ENCODE results near the gene ZNF385B.
"Not testable (repeated sequence)": the region's sequence is repeated elsewhere in the genome, so short reads cannot be mapped to it uniquely, and the experiment has no call there.

Gene ZNF385B

DNA sequence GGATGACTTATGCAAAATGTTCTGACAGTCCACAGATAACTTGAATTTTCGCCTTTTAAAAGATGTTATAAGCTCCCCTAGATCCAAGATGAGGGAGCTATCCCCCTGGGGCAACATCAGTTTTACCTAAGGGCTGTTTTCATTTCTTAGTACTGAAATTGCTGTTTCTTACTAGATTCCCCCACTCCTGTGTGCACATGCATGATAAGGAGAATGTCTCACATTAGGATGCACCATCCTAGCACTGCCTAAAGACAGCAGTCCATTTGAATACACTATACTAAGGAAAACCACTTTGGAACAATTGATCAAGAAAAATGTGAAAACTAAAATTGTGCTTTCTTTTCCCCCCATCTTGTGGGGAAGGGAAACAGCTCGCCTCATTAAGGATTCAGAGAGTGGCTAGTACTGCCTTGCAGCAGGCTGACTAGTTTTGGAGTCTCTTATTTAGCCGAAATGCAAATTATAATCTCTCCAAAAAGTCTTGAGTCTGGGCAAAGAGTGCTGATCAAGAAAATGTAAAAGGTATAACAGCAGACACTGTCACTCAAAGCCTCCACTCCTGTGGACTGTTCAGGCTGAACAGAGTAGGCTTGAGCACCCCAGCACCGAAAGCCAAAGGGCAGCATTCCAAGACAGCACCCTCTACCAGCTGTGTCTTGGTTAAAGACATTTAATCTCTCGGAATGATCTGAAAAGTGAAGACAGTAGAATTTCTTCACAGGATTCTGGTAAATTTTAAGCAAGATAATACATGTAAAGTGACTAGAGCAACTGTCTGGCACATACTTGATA is 65.0 kb downstream of the ZNF385B start:
- DNase-seq, result no peak

DNA sequence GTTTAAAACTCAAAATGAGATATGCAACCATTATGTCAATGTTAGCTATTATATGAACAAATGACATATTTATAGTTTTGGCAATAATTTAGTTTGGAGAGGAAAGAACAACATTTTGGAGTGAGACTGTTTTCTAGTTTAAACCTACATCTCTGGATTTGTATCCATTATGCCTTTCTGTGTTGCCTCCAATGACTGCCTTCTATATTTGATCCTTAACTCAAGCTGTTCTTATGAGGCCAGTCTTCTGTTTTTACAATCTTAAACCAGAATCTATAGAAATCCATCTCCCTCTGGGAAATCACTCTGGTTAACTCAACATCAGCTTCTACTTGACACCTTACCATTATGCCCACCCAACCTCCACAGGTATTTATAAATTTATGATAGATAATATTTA is 67.5 kb downstream of the ZNF385B start:
- DNase-seq, result no peak

DNA sequence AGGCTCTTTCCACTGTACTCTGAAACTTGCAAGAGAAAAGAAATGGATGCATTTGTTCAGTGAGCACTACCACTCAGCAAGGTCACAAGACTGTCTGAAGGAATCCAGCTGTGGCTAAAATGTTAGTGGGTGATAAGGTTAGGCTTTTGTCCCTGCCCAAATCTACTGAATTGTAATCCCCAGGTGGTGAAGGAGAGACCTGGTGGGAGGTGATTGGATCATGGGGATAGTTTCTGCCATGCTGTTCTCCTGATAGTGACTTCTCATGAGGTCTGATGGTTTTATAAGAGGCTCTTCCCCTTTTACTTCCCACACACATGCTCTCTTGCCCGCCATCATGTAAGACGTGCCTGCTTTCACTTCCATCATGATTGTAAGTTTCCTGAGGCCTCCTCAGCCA is 68.2 kb downstream of the ZNF385B start:
- no peak for DNase-seq

DNA sequence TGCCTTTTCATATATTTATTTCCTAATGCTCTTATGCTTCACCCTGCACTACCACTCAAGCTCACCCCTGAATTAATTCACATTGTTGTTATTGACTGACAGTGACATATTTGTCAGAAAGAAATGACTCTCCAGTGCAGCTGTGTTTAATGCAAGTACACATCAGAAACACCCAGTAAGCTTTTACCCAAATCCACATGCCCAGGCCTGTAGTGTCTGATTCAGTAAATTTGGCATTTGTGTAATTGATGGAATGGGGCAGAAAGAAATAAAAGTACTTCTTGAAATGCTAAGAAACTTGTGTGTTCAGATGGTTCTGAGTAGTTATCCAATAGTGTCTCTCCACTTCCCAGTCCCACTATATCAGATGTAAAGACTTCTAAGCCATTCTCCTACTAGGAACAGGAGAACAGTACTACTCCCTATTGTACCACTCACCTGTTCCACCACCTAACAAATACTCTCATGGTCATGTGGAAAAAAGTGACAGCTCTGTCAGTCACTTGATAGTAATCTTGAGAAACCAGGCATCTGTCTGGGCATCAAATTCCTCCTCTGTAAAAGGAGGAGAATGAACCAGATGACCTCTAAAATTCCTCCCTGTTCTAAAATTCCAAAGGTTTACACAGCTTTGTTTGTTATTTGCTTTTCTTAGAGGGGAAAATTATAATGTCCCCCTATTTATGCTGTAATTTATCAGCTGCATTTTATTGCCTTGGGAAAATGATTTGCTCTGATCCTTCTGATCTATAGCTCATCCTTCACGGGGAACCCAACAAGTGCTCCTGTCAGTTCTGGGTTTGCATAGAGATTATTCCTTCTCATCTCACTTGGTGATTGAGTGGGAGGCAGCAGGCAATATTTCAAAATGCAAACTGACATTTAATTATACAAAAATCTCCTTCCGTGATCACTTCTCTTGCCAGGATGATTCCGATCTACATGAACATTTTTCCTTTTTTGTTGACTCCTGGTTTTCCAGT is 70.9 kb downstream of the ZNF385B start:
- DNase-seq, result no peak

DNA sequence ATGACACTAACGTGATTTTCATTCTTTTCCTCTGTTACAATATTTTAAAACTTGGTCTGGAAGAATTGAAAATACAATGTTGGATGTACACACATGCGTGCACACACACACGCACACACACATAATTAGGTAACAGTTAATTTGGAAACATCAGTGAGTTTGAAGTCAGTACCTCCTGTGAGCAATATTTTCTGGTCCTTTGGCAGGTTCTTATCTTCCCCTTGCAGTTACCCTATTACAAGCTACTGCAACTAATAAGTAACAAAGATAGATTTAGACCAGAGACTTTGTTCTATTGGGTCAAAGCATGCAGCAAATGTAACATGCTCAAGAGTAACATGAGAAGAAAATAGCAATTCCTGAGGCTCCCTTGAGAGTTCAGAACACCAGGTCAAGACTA is 73.3 kb downstream of the ZNF385B start:
- no peak for DNase-seq

DNA sequence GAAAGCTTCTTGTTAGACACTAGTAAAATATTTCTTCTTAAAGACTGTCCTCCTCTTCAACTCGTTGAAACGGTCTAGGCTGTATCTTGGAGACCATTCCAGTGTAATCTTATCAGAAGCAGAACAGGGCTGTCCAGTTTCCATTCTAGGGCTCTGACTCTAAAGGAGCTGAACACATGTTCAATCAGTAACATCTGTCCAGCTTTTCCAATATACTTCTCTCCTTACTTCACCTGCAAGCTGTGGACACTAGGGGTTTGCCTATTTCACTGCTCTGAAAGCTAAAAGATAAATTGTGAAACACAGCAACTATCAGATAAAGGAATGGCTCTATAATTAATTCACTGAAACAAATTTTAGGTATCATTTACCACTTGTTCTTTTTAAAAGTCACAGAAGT is 73.8 kb downstream of the ZNF385B start:
- no peak for DNase-seq

DNA sequence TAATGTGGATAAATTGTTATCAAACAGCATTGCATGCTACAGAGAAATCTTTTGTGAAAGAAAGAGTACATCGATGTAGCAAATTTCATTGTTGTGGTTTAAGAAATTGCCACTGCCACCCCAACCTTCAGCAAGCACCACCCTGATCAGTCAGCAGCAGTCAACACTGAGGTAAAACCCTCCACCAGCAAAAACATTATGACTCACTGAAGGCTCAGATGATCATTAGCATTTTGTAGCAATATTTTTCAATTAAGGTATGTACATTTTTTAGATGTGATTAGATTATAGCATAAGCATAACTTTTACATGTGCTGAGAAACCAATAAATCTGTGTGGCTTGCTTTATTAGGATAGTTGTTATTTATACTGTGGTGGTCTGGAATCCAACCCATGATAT is 75.5 kb downstream of the ZNF385B start:
- no peak for DNase-seq

DNA sequence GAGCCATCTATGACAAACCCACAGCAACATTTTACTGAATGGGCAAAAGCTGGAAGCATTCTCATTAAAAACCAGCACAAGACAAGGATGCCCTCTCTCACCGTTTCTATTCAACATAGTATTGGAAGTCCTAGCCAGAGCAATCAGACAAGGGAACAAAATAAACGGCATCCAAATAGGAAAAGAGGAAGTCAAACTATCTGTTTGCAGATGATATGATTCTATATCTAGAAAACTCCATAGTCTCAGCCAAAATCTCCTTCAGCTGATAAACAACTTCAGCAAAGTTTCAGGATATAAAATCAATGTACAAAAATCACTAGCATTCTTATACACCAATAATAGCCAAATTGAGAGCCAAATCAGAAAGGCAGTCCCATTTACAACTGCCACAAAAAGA is 79.1 kb downstream of the ZNF385B start:
- not testable (repeated sequence) for DNase-seq

DNA sequence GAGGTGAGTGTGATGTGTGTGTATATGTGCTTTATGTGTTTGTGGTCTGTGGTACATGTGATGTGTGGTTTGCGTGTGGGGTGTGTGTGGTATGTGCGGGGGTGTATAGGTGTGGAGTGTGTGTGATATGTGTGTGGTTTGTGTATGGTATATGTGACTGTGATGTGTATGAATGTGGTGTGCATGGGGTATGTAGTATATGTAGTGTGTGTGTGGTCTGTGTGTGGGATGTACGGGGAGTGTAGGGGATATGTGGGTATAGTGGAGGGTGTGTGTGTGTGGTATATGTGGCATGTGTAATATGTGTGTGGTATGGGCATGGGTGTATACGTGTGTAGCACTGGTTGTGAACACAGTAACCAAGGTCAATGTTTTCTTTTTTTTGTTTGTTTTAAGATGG is 87.4 kb downstream of the ZNF385B start:
- no peak for DNase-seq

DNA sequence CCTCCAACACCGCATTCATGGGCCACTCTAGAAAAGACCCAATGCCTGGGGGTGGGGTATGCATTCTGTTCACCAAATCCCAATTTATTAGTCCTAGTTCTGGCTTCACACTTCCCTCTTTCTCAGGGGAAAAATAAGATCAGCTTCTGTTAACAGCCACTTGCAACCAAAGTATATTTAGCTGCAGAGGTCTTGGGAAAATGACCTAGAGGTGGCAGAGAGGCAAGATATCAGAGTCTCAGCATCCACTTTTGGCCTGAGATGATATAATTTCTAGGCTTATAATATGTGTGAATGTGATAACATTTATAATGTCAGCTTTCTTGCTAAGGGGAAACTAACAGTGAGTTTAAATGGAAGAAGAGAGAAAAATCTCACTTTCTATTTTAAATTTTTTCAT is 89.1 kb downstream of the ZNF385B start:
- no peak for DNase-seq

DNA sequence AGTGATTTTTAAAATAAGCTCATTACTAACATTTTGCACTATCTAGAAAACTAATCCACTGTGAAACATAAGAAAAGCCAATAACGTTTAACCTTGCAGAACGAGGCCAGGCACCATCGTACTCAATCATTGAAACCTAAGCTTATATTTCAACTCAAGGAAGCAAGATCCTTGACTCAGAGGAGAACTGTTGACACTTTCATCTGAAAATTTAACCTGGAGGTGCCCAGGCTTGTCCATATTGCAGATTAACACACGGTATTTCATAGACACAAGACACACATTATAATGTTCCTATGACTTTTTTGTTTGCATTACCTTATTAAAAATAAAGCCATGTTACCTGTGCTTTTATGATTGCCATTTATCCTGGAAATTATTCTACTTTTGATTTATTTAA is 89.6 kb downstream of the ZNF385B start:
- DNase-seq, result no peak

DNA sequence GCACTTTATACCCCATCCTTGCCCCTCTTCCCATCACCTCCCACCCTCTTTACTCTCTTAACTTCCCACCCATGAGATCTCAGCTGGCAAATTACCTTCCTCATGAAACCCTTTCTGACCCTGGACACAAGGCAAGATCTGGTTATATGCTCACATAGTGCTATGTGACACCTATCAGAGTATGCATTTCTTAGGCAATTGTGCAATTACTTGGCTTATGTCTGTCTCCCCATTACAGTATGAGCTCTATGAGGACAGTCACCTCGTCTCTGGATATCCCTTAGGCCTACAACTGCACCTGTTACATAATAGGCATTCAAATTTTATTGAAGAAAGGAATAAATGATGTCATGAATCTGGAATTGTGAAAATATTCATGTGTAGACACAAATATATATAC is 91.4 kb downstream of the ZNF385B start:
- no peak for DNase-seq

DNA sequence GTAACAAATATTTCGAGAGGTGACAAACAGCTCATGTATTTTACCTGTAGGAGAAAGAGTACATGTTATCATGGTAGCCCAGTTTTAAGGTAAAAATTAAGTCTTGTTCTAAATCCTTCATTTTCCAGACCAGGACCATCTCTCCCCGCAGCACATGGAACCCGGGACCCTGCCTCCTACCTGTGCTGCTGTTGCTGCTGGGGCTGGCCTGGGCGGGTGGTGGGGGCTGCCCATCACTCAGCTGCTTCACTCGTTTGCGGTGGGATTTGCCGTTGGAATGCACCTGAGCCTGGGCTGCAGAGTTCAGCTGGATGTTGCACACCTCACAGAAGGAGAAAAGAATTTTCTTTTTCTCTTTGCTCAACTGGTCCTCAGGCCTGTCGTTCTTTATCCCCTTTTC is 92.1 kb downstream of the ZNF385B start:
- no peak for DNase-seq

DNA sequence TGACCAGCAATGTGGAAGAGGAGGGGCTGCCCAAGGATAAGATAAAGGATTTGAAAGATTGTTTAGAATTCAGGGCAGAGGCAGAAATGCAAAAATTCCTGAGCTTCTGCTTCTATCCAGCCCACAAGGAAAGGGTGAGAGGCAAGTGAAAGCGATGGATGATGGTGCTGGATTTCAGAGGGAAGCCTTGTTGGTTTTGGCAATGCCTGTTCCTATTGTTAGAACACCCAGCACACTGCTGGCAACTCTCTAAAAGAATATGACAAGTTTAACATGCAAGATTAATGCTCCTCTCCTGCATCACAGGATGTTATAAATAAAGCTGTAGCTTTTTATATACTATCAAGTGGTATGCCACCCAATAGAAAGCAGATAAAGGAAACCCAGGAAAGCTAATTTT is 92.6 kb downstream of the ZNF385B start:
- no peak for DNase-seq

DNA sequence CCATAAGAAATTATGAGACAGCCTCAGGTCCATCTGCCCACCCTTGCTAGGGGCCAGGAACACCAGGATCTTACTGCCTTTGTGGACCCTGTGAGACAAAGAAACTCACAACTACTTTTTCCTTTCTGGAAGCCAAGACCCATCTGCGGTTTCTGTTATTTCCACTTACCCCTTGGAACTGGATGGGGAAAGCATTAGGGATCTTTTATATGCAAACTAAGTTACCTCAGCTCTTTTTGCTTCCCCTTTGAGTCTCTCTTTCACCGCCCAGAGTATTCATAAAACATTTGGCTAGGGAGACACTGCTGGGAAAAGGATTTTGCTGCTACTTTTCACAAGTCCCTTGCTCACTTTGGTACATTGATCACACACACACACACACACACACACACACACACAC is 95.7 kb downstream of the ZNF385B start:
- no peak for DNase-seq

DNA sequence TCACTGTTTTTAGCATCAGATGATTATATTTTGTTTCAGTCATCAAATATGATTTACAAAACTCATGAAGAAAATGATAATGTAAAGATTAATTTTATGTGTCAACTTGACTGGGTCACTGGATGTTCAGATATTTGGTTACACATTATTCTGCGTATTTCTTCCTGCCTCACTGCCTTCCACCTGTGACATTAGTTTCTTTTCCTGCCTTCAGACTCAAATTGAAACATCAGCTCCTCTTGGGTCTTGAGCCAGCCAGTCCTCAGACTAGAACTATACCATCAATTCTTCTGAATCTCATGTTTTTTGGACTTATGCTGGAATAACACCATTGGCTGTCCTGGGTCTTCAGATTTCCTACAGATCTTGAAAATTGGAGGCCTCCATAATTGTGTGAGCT is 96.7 kb downstream of the ZNF385B start:
- DNase-seq, result no peak

DNA sequence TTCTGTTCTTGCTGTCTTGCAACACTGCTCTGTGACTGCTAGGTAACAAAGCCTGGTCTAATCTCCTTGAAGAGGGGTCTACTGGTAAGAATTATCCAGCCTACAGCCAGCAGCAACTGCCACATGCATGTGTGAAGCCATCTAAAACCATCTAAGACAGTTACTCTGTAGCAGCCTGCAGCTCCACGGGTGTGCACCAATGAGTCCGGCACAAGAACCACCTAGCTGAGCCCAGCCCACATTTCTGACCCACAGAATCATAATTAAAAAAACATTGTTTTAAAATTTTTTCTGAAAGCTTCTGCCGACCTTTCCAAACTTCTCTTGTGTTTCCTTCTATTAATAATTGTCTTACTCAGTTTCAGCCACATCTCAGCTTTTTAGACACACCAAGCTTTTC is 102.8 kb downstream of the ZNF385B start:
- no peak for DNase-seq

DNA sequence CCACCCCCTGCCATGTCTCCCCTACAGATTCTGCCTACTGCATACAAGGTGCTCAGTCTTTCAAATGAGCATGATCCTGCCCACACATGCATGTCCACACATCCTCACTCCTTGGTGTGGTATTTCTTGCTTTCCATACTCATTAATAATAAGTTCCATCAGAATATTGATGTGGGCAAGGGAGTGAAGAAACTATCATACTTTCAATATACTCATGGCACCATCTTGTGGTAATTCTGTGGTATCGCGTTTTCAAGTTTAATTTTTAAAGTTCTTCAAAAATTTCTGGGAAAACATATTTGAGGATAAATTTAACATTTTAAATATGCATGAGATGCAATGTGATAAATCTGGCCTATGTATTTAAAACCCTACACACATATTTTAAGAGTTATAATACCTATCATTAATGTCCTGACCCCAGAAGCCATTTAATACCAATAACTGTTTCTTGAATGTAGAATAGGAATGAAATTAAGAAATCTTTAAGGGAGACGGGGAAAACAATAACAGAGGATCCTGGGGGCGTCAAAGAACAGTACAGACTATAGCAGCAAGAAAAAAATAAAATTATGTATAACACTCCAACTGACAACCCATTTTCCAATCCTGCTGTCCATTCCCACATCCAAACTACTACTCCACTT is 110.1 kb downstream of the ZNF385B start:
- DNase-seq, result no peak

DNA sequence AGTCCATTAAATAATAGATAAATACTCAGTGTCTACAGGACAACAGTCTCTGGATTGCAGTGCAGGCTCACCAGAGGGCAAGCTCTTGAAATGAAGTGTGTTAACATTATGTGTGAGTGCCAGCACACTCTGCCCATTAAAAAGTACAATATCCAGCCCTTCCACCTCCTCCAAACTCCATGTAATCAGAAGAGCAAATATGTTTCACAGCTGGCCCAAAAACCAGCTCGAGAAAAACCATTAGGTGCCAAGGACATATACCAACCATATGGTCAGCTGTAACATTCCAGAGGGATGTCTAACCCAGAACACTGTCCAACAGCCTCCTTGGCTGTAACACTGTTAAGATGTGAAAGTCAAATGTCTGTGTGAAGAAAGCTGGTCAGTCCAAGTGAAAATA is 112.2 kb downstream of the ZNF385B start:
- DNase-seq, result no peak

DNA sequence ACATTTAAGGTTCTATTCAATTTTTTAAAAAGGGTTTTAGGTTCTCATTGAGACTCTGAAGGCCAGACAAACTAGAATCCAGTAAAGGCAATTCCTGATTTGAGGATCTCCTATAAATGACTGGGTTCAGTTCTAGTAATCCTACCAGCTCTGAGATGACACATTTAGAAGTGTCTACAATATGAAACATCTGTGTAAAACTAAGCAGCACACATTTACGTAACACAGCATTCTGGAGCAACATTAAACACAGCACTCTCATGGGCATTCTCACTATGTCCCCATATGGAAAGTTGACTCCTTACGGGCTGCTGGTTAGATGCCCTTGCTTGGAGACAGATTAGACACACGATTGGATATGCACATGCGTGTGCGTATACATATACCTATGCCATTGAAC is 114.4 kb downstream of the ZNF385B start:
- DNase-seq, result no peak

DNA sequence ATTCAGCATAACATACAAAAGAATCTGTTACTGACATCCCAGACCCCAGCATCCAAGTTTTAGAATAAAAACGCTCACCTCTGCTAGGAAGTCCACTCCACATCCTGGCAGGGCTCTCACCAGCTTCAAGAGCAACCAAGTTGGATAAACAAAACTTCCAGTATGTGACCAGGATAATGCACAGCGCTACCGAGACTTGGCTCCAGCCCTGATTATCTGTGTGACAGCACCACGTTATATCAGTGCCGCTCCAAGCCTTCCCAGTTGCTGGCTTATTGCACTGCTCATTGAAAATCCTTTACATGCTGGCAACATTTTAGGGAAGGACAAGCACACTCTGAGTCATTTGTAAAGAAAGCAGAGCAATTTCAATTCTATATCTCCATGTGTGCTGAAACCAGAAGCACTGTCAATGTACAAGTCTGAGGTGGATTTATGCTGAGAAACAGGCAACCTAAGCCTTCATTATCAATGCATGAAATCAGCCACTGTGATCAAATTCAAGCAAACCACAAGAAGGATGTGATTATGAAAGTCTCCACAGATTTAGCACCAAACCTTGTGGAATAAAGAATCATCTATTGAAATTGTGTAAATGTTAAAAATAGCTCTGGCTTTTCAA is 115.7 kb downstream of the ZNF385B start:
- no peak for DNase-seq

DNA sequence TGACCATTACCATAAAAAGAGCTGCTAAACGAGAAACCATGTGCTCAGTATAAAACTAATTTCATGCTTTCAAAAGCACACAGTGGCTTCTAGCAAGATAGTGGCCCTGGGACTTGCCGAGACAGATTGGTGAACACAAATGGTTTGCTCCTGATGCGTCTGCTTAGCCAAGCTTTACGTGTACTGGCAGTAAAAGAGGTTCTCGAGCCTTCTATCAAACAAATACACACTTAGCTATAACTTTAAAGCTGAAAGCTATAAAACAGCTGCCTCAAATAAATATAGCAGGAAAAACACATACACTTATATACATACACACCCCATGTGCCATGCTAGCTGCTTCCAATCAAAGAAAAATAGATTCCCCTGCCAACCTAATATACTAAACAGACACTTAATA is 117.0 kb downstream of the ZNF385B start:
- DNase-seq, result no peak

DNA sequence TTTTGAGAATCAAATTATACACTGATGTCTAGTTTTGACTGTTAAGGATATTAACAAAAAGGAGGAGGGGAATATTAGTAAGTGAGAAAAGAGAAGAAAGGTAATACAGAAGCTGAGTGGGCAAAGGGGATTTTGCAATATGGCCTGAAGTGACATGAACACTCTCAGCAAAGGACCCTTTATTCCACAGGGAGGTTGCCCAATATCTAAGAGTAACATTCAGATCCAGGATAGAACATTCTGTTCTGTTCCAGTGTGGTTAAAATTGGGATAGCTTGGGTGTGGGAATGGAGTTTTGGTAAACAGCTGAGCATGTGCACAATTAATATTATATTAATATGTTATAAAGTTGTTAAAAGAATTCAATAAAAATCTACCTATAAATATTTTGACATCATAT is 120.1 kb downstream of the ZNF385B start:
- DNase-seq, result no peak
